GM19463 (cell line): ENCODE results near the gene NR2F2.
A peak's percentile ranks its signal among the peaks of the same experiment; 100 is the strongest.

Experiments used
- ATAC-seq: cut with Tn5 transposase; IDR thresholded peaks from one replicate; pipeline ENCODE4 v1.9.1; 2021; ENCODE audit warnings: mild to moderate bottlenecking, moderate library complexity; ENCODE audit not compliant: unreplicated experiment

Gene NR2F2

DNA sequence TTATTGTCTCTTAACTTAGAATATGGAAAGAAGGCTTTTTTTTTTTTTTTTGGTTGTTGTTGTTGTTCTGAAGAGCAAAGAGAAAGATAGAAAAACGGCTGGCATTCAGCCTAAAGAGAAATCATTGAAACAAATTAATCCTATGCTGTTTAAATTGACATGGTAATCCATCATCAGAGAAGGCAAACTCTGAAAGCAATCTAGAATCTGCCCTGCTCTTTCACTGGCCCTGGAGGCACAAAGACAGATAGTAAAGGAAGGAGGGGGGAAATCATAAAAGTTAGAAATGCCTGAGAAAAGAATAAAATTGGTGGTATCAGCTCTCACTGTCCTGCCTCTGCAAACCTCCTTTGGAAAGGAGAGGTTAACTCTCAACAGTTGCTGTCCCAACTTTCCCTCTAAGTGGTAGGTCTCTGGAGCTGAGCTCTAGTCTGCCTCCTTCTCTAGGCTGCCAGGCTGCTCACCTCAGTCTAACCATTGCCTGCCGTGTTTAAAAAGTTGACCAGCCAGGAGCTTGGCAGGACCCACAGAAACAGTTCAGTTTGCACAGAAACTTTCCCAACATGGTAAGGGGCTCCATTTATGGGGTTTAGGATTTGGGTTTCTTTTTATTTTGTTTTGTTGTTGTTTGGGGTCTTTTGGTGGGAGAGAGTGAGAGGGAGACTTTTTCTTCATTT lies 13.4 kb upstream of the NR2F2 start:
- no peak for ATAC-seq

DNA sequence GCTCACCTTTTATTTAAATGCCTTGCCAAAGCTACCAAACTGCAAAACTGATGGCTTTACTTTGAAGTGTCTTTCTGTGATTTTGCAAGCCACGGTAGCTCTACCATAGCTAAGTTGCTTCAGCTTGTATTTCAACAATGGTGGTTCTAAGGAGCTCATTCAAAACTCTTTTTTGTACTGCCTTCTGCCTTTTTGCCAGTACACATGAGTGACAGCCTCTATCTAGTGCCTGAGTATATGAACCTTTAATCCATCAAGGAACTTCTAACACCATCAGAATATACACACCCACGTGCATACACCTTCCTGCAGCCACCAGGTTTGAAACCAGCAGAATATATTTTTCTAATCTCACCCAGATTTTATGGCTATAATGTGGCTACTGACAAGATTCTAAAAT lies 10.4 kb upstream of the NR2F2 start:
- ATAC-seq: no peak

DNA sequence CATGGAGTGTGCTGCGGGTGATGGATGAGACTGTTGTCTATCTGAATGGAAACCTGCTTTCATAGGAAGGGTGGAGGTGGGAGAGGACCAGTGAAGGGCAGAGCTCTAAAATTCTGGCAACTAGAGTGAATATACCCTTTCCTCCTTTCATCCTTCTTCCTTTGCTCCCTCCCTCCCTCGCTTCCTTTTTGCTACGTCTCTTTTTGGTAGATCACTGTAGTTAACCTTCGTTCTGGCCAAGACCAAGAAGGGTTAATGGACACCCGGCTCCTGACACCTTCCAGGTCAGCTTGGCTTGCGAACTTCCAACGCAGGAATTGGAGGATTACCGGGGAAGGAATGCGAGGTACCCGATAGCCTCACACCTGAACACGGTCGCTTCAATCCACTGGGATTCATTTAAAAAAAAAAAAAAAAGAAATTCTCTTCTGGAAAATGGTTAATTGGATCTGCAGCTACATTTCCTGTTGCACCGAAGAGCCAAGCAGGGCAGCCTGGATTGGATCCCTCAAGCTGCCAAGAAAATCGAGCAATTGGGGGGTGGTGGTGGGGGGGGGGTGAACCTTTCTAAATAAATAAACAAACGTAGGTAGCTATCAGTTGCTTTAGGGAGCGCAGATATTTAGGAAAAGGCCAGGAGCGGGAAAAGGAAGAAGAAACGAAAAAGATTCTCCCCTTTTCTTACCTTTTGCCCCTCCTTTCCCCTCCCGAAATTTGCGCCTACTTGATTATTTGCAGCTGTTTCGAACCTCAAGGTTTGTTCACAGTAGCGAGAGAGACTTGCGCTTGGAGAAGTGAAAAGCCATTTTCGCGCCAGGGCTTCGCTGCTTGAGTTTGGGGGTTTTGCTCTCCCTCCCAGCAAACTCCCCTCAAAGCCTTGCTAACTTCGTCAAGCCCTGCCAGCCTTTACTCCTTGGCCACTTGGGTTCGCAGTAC lies 9.5 kb upstream of the NR2F2 start:
- ATAC-seq: no peak

DNA sequence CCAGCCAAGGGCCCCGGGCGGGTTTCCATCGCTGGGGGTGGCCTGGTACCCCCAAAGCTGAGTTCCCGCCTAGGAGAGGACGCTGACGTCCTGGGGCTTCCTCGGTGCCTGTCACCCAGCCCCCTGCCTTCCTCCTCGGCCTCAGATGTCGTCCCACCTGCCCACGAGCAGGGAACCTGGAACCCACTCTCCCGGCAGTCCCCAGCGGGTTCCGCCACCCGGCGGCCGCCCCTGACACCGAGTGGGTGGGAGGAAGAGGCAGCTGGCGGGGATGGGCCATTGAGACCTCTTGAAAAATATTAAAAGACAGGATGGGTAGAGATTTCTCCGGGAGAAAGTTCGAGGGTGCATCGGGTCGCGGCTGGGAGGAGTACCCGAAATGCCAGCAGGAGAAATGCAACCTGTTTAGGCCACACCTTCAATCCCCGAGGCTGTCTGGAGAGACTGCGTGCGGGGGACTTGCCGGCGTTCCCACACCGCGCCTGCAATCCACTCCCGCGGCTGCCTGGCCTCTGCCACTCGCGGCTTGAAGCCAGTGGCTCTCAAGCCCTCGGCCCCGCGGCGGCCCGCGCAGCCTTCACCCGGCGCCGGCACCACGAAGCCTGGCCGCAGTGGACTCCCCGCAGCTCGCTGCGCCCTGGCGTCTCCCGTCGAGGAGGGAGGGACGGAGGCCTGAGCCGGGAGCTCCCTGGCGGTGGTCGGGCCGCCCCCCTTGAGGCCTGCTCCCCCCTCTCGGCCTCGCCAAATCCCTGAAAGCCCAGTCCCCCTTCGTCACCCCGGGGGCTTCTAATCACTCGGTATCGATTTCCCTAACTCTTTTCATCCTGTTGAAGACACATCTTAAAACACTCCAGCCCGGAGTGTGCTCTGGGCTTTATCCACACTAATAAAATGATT lies 8.6 kb upstream of the NR2F2 start:
- no peak for ATAC-seq

DNA sequence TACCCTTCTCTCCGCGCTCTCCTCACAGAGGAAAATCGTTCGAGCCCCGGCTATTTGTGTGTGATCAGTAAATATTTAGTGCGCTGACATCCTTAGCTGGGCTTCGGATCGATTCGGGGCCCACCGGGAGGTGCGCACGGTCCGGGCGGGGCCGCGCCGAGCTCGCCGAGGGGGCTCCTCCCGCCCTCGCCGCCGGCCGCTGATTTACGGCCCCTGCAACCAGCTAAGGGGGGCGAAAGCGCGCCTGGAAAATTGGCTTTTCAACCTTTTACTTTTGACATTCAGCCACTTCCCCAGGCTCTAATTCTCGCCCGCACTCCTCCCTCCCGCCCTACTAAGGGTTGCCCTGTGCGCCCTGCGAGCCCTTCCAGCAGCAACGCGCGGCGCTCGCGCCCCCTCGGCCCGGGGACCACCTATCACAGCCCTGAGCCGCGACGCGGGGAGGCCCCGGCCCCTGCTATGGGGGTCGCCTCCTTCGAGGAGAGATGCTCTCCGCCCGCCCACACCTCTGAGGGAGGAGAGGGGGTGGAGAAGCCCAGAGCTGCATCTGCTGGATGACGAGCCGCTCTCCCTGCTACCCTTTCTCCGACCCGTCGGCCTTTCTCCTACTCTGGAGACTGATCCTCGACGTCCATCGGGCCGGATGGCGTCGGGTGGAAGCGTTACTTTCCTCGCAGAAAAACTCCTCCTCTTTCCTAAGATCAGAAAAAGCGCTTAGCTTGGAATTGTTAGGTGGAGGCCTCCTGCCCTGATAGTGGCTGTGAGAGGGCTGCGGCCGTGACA lies 7.8 kb upstream of the NR2F2 start:
- ATAC-seq: no peak

DNA sequence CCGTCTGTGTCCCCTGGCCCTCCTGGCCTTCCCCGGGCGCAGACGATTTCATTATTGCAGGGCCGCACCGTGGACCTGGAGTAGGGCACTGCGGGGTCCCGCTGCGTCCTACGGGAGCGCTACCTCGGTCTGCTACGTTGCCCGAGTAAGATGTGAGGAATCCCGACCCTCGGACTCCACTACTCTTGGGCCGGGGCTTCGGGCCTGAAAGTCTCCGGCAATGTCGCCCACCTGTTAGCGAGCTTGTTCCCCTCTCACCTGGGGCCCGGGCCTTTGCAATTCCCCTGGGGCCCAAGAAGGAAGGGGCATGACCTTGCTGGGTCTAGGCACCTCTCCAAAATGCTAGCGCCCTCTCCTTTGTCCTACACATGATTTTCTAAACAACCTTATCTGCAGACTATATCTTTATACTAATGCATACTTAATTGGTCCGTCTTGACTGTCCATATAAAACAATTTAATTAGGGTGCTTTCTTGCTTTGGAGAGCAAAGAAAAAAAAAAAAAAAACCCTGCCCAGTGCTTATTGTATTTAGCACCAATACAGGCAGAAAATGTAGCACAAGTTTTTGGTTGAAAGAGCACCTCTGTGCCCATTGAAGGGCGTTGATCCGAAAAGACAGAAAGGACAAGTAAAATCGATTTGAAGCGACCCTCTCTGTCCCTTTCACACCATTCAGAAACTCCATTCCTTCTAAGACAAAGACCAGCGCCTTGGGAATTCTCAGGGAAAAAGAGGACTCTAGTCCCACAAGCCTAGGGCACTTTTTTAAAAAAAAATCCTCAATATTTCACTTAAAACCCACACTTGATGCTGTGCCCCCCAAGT lies 7.0 kb upstream of the NR2F2 start:
- no peak for ATAC-seq

DNA sequence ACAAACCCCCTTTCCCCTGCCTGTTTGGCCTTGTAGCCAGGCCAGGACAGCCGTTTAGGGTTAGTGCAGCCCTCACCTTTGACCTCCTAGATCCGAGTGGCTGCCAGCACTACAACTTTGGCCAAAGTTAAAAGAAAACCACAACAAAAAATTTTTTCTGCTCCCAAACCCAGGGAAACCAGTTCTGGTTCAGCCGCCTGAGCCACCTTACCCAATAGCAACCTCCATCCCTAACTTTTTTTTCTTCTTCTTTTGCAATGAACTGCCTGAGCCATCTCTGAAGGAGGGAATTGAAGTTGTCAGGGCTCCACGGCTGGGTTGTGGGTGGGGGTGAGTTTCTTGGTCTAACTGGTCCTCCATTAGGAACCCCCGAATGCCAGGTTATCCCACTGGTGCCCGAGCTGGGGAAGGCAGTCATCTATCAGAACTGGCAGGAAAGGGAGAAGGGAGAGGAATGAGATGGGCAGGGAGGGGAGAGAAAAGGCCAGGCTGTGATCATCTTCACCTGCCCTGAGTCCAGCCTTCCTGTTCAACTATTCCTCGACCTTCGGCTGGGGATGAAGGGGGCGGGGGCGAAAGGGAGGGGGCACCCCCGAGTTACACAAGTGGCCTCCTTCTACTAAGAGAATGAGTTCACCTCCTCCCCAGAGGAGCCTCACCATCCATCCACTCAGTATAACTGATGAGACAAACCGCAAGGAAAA lies 6.2 kb upstream of the NR2F2 start:
- no peak for ATAC-seq

DNA sequence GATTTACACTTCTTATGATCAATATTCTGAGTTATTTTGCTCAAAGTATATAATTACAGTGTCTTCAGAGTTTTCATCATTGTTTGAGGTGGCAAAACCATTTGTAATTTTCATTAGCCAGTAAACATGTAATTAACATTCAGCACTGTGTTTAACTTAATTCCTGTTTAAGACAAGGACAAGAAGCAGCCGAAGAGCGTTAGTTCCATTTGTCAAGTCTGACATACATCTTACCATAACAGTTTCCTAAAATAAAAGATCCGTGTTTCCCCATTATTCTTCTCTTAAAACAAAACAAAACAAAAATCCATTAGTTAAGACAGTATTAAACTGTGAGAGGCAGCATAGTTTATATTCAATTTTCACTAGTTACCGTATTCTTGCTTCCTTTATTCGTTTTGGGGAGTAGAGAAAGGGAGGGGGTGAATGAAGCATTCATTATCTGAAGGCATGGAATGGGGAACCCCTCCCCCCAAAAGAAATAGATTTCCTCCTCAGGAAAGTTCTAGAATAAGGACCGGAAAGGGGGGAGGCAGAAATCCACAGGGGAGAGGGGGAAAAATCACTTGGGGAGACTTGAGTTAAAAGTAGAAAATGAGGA lies 5.5 kb upstream of the NR2F2 start:
- ATAC-seq: no peak

DNA sequence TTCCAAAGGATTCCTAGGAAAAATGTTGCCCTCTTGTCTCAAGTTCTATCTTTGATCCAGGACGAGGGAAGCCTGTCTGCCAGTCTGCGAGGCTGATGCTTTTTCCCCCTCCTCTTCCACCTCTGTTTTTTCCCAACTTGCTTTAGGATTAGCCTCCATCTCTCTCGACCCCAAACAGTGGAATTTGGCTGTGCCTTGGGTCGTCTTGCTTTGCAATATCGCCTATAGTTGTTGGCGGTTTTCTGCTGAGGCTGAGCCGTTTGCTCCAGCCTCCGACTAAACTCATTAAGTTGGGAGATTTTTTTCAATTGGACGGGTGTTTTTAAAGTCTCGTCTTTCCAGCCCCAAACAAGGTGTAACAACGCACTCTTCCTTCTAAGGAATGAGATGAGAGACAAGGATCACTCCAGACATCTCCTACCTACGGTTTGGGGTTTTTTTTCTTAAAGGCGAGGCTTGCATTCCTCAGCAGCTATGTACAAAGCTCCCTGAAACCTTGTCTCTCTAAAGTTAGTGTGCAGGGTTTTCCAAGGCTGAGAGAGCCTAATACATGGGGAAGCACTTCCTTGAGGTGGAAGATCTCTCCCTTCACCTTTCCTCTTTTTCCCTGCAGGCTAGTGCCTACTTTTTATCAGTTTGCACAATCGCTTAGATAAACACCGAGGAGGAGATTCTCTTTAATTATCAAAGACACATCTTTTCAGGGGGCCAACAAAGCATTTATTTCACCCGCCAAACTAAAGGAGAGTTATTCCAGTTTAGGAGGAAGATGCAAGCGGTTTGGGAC lies 4.8 kb upstream of the NR2F2 start:
- ATAC-seq: no peak

DNA sequence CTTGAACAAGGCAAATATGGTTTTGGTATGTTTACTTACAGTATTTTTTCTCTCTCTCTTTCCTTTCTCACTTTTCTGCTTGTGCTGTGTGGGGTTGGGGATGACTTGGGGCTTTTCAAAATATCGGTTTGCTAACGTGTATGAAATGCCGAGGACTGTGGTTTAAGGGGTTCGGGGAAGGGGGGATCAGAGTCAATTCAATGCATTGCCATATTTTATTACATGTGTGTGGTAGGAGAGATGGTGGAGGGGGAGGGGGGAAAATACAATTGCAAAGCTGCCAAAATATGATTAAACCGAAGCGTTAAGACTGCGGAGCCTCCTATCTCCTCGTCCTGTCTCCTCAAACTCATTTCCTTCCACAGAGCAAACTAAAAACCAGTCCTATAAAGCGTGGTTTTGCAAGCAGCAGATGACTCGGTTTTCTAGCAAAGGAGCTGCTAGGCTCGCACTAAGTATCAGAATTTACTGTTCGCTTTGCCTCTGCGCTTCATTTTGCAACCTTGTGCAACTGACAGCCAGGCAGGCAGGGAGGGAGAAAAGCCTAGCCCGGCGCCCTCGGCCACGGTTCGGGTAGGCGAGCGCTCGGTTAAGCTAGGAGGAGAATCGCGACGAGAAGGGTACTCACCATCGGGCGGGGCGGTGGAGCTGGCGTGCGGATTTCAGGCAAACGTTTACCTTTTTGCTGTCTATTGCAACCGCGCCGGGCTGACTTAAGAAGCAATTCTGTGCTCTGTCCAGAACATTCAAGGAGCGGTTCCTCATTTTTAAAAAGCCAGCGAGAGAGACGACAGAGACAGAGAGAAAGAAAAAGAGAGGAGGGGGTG lies 4.0 kb upstream of the NR2F2 start:
- ATAC-seq: no peak

DNA sequence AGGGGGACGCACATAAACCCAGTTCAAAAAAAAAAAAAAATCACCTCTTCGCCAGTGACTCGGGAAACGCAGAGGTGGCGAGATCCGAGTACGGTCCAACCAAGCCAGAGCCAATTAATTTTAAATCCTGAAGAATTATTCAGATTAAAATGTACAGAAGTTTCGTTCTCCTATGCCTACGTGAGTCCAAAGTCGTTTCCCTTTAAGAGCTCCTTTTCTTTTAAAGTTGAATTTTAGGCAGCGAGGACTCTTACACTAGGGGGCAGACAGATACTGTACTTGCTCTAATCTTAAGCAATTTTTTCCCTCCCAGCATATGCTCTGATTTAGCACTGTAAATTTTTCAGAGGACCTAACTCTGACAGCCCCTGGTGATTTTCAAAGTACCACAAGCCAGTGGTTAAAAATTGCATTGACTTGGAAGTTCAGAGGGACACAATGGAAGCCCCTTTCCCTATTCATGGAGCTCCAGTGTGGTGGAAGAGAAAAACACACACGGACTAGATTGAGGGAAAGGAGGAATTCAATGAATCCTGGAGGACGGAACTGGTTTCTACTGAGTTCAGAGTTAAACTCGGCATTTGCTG lies 3.3 kb upstream of the NR2F2 start:
- ATAC-seq: no peak

DNA sequence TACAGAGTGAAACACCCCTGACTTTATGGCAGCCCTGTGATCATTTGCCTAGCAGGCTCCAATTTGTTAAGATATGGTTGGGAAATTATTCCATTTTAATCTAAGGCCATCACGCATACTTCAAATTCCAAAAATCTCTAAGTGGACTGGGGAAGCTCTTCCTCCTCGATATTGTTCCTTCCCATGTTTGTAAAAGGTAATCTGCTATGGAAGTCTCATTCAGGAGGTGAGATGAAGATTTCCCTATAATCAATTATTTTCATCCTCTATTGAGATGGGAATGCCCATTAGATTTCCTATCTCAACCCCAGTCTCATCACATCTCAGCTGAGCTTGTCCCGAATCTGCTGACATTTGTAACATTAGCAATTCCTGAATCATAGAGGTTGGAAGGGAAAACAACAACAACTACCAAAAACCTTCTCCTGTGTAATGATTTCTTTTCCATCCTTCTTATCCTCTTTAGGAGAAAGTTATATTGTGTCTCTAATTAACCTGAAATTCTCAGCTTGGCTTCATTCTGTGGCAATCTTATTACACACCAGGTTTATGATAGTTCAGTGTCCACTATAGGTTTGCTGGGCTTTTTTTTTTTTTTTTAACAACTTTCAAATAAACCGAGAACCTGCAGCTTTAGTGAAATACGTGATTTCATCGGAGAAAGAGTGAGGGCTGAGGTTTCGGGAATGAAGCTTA lies 2.2 kb upstream of the NR2F2 start:
- ATAC-seq: no peak

DNA sequence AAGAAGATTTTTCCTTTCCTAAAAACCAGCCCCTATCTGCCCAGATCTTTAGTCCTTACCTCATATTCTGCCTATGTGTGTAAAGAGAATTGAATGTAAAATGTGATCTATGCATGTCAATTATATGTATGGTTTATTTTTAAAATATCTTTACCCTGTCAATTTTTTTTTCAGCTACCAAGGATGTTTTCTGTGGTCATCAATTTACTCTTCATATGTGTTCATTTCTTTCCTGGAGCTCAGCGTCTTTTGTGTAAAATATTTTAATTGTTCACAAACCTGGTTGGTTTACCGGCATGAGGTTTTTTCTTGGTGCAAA lies 1.7 kb upstream of the NR2F2 start:
- ATAC-seq: no peak

DNA sequence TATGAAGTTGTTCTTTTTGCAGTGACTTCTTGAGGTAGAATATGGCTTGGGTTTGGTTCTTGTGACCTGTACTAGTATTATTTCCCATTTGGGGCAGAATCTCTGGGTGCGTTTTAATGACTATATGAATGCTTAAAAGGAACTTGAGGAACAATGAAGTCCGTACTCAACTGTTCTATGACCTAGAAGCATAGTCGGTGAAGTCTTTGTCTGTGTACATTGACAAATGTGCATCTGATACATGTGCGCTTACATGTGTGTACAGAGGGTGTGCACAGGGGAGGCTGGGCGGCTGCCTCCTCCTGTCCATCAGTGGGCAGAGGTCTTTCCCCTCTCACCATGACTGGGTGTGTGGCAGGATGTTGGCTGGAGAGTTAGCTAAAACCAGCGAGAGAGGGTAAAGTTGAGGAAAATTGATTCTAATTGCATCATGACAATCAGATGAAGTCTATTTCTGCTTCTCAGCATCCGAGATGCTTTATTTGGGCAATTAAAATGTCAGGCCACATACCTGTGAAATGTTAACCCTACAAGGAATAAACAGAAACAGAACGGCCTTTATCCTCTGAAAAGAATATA lies 1.0 kb upstream of the NR2F2 start:
- no peak for ATAC-seq

DNA sequence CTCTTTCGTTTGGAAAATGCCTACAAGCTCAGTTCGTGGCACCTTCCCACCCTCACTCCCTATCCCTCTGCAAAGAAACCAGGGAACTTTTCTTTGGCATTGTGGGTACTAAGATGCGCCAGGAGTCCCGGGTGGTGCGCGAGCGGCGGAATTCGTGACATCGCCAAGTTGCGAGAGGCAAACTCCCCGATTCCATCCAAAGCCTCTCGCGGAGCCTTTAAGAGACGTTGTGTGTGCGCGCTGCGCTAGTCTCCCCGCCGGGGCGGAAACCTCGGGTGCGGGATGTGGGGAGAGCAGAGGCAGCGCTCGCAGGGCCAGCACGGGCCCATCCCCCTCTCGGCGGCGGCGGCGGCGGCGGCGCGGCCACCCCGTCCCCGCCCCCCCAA lies 443 bp upstream of the NR2F2 start:
- peak; percentile 30 for ATAC-seq
